Smooth muscle cell (in vitro differentiated cells): ENCODE data around the gene TPCN1. TPM values are rescaled to one million over a fixed set of nuclear protein-coding genes. Genes with fewer than 3 reads are reported as not detected.
A peak's percentile ranks its signal among the peaks of the same experiment; 100 is the strongest.

ENCODE experiments used
- DNase-seq: peaks from one replicate; lab custom pipeline; 2025; ENCODE audit not compliant: unreplicated experiment; lab: John Stamatoyannopoulos, UW
- H2AFZ ChIP-seq: fragments of 200-600 bp; sonication (generic); 2 replicates; pipeline ENCODE4 v1.6.0; 2016; ENCODE audit warnings: antibody characterized with exemption, low read depth, mild to moderate bottlenecking
- H3F3A ChIP-seq: fragments of 200-600 bp; sonication (generic); 2 replicates; pipeline ENCODE4 v1.6.0; 2017; ENCODE audit warnings: antibody characterized with exemption, low read depth
- H3K27ac ChIP-seq: fragments of 200-600 bp; sonication (generic); 2 replicates; pipeline ENCODE4 v1.5.1; 2016; ENCODE audit warnings: low read depth, mild to moderate bottlenecking
- H3K27me3 ChIP-seq: fragments of 200-600 bp; sonication (generic); 2 replicates; pipeline ENCODE4 v1.6.1; 2016; ENCODE audit warnings: low read depth, mild to moderate bottlenecking
- H3K36me3 ChIP-seq: fragments of 200-600 bp; sonication (generic); 2 replicates; pipeline ENCODE4 v1.5.1; 2016; ENCODE audit warnings: low read depth
- H3K4me1 ChIP-seq: fragments of 200-600 bp; sonication (generic); 2 replicates; pipeline ENCODE4 v1.5.1; 2016; ENCODE audit warnings: low read depth
- H3K4me2 ChIP-seq: fragments of 200-600 bp; sonication (generic); 2 replicates; pipeline ENCODE4 v1.6.0; 2016; ENCODE audit warnings: mild to moderate bottlenecking
- H3K4me3 ChIP-seq: fragments of 200-600 bp; sonication (generic); 2 replicates; pipeline ENCODE4 v1.5.1; 2016; ENCODE audit warnings: mild to moderate bottlenecking
- H3K79me2 ChIP-seq: fragments of 200-600 bp; sonication (generic); 2 replicates; pipeline ENCODE4 v1.6.0; 2016; ENCODE audit warnings: low read depth, mild to moderate bottlenecking
- H3K9ac ChIP-seq: fragments of 200-600 bp; sonication (generic); 2 replicates; pipeline ENCODE4 v1.6.0; 2016; ENCODE audit warnings: low read depth
- H3K9me3 ChIP-seq: fragments of 200-600 bp; sonication (generic); replicated peaks from 2 replicates; pipeline ENCODE4 v1.5.1; 2016; ENCODE audit warnings: low read depth
- H4K20me1 ChIP-seq: fragments of 200-600 bp; sonication (generic); 2 replicates; pipeline ENCODE4 v1.6.0; 2016; ENCODE audit warnings: low read depth
- CTCF ChIP-seq: fragments of 200-600 bp; sonication (generic); IDR thresholded peaks from 2 replicates; pipeline ENCODE4 v1.5.1; 2017; ENCODE audit warnings: borderline replicate concordance, mild to moderate bottlenecking, antibody characterized with exemption; ENCODE audit not compliant: insufficient read depth, poor library complexity, severe bottlenecking
- WGBS: methylation state at CpG from one replicate; pipeline ENCODE4 v1.1.7; 2016; ENCODE audit warnings: low lambda C conversion rate; 5-methylcytosine and 5-hydroxymethylcytosine counted together
- polyA plus RNA-seq: library from polyadenylated mRNA; unstranded; fragments of >200 nt; fragmentation: Nextera tagmentation; extraction: Ambion mirVana; gene quantifications from 2 replicates; pipeline ENCODE4 v1.2.1, GENCODE V29; 2016
- total RNA-seq: library from RNA; depleted of rRNA; stranded (reverse); fragments of >200 nt; gene quantifications from 2 replicates; pipeline ENCODE4 v1.2.3, GENCODE V29; 2014

TPCN1 gene
- total and polyA plus RNA-seq, 2 experiments from 2014 or later: 12.9 to 29.2 TPM

GRCh38 chr12:113220593-113221180 lies 577 bp upstream of the TPCN1 start:
- Histone ChIP-seq H3K27ac (peak overlapping the region; percentile 53), H3K79me2 (peaks cover 6% of the 10 kb centered on the region), H3K4me3 (peak overlapping the region; percentile 54), H3K9me3 (no peaks in the 10 kb centered on the region), H2AFZ (peak overlapping the region; percentile 64), H3F3A (peaks cover 8% of the 10 kb centered on the region), H3K36me3 (no peaks in the 10 kb centered on the region), H3K4me2 (peak overlapping the region; percentile 86), H4K20me1 (no peaks in the 10 kb centered on the region), H3K27me3 (no peaks in the 10 kb centered on the region), H3K4me1 (peaks cover 8% of the 10 kb centered on the region), H3K9ac (peak overlapping the region; percentile 69)
- DNase-seq: no peak
- WGBS: 8% methylated on average over 23 of the region's 23 CpGs
- no peak for TF ChIP-seq CTCF

GRCh38 chr12:113221997-113222729 lies 899 bp downstream of the TPCN1 start:
- H3K36me3 ChIP-seq: no peaks in the 10 kb centered on the region
- no peak for DNase-seq
- no peaks in the 10 kb centered on the region for H4K20me1 ChIP-seq
- H3F3A ChIP-seq: peaks cover 8% of the 10 kb centered on the region
- peak overlapping the region; percentile 70 for H3K4me3 ChIP-seq
- H3K9me3 ChIP-seq: no peaks in the 10 kb centered on the region
- H3K27ac ChIP-seq: peak overlapping the region; percentile 66
- 25% methylated on average over 12 of the region's 12 CpGs for WGBS
- peaks cover 8% of the 10 kb centered on the region for H3K4me1 ChIP-seq
- peak overlapping the region; percentile 78 for H3K9ac ChIP-seq
- peak overlapping the region; percentile 93 for H3K4me2 ChIP-seq
- peaks cover 6% of the 10 kb centered on the region for H3K79me2 ChIP-seq
- no peak for TF ChIP-seq CTCF
- no peaks in the 10 kb centered on the region for H3K27me3 ChIP-seq
- no peak overlapping the region for H2AFZ ChIP-seq

- TF ChIP-seq CTCF: no peak
- 18% methylated on average over 11 of the region's 11 CpGs for WGBS
- H4K20me1 ChIP-seq: no peaks in the 10 kb centered on the region
- H3K79me2 ChIP-seq: peaks cover 6% of the 10 kb centered on the region
- H3K9ac ChIP-seq: peak overlapping the region; percentile 78
- H3K4me3 ChIP-seq: peak overlapping the region; percentile 70
- H2AFZ ChIP-seq: no peak overlapping the region
- peaks cover 11% of the 10 kb centered on the region for H3F3A ChIP-seq
- H3K27ac ChIP-seq: peak overlapping the region; percentile 66
- H3K4me2 ChIP-seq: peak overlapping the region; percentile 93
- H3K9me3 ChIP-seq: no peaks in the 10 kb centered on the region
- H3K4me1 ChIP-seq: peaks cover 8% of the 10 kb centered on the region
- H3K36me3 ChIP-seq: no peaks in the 10 kb centered on the region
- no peaks in the 10 kb centered on the region for H3K27me3 ChIP-seq
- DNase-seq: no peak
These were observed 1.7 kb downstream of the TPCN1 start for GRCh38 chr12:113222730-113223531.
